GM19372 (cell line): ENCODE results near the gene PPP1R37.
"Not testable (repeated sequence)": the region's sequence is repeated elsewhere in the genome, so short reads cannot be mapped to it uniquely, and the experiment has no call there.

Experiments
- ATAC-seq: cut with Tn5 transposase; IDR thresholded peaks from one replicate; pipeline ENCODE4 v1.9.1; 2021; ENCODE audit warnings: mild to moderate bottlenecking, low read depth, moderate library complexity; ENCODE audit not compliant: unreplicated experiment

Gene PPP1R37

GRCh38 chr19:45113628-45114027 is 20.6 kb downstream of the PPP1R37 start:
- ATAC-seq: no peak

DNA sequence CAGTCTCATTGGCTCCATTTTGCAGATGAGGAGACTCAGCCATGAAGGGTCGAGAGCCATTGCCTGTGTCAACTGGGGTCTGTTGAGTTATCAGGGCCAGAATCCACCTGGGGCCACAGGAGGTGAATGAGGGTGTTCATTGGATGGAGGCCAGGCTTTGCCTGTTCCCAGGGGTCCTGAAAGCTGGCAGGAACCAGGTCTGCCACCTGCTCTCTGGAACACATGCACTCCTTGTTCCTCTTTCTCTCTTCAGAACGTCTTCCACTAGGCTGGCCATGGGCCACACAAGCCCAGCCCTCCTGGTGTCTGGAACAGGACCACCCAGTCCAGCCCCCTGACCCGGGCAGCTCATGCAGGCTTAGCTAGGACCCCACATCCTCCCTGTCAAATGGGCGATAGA is 21.1 kb downstream of the PPP1R37 start:
- no peak for ATAC-seq

DNA sequence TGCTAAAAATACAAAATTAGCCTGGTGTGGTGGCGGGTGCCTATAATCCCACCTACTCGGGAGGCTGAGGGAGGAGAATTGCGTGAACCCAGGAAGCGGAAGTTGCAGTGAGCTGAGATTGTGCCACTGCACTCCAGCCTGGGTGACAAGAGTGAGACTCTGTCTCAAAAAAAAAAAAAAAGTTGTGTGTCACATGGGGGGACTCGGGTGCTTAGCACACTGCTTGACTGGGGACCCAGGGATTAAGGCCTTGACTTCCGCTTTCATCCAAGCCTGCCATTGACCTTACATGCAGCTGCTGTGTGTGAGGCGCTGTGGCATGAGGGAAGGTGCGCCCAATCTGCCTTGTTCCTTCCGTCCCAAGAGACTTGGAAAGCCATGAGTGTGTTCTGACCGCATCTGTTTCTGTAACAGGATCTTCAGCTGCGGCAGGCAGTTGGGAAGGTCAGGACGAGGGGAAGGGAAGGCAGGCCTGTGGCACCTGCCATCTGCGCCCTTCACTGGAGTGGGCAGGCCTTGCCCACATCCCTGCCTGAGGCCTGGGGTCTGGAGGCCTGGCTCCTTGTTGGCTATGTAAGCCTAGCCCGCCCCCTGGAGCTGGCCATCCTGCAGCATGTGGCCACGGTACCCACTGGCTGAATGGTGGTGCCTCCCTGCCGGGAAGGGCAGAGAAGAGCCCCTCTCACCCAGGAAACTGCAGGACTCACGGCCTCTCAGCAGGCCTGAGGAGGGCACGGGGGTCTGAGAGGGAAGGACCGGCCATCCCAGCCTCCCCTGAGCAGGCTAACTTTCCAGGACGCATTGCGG is 23.0 kb downstream of the PPP1R37 start:
- no peak for ATAC-seq

- ATAC-seq: no peak
These were observed 24.2 kb downstream of the PPP1R37 start for GRCh38 chr19:45117167-45117594.

DNA sequence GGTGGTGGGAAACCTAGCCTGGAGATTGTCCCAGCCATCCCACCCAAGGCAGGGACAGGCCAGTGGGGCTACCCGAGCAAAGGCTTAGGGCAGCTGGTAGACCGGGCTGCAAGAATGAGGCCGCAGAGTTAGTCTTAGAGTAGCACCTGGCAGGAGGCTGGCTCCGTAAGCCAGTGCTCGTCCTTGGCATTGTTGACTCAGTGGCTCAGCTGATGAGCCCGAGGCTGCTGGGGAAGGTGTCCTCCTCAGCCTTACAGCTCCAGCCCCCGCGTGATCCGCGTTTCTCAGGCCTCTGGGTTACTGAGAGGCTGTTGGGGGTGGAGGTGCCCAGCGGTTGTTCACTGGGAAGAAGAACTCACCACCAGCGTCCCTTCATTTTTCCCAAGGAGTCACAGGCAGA is 24.7 kb downstream of the PPP1R37 start:
- ATAC-seq: no peak

GRCh38 chr19:45118106-45118505 is 25.1 kb downstream of the PPP1R37 start:
- ATAC-seq: no peak

DNA sequence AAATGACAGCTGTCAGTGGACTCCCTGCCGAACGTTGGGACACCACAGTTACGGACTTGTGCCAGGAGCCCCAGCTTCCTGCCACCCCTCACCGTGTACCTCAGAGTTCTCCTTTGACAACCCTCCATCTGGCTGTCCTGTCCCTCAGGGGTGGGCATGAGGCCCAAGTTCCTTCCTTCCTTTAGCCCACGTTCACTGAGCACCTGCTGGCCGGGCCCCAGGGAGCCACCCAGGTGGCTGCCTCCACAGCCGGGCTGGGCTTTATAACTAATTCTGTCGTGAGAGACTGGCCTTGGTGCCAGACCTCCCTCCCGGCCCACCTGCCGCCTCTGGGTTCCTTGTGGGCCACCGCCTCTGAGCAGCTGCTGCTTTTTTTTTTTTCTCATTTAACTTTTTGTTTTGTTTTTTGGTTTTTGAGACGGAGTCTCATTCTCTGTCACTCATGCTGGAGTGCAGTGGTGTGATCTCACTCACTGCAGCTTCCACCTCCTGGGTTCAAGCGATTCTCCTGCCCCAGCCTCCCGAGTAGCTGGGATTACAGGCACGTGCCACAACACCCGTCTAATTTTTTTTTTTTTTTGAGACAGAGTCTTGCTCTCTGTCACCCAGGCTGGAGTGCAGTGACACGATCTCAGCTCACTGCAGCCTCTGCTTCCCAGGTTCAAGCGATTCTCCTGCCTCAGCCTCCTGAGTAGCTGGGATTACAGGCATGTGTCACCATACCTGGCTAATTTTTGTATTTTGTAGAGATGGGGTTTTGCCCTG is 25.8 kb downstream of the PPP1R37 start:
- not testable (repeated sequence) for ATAC-seq

- no peak for ATAC-seq
These were observed 26.6 kb downstream of the PPP1R37 start for GRCh38 chr19:45119582-45119981.

DNA sequence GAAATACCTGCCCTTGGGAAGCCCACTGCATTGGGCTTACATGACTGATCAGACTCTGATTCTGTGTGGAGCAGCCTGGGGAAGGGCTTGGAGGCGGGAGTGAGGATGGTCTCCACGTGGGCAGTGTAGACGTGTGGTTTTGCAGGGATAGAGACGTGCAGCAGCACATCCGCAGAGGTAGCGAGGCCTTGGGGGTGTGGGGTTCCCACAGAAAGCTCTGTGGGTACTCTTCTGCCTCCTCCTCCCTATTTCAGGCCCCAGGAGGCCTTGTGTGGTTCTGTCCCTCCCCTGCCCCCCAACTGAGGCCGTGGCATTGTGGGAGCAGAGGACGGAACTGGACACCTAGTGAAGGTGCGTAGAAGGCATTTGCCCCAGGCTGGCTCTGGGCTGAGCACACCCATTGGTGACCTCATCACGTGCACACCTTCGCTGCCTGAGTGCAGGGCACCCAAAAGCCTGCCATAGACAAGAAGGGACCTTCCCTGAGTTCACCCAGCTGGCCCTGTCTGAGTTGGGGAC is 28.9 kb downstream of the PPP1R37 start:
- no peak for ATAC-seq

GRCh38 chr19:45122832-45123231 is 29.9 kb downstream of the PPP1R37 start:
- no peak for ATAC-seq

DNA sequence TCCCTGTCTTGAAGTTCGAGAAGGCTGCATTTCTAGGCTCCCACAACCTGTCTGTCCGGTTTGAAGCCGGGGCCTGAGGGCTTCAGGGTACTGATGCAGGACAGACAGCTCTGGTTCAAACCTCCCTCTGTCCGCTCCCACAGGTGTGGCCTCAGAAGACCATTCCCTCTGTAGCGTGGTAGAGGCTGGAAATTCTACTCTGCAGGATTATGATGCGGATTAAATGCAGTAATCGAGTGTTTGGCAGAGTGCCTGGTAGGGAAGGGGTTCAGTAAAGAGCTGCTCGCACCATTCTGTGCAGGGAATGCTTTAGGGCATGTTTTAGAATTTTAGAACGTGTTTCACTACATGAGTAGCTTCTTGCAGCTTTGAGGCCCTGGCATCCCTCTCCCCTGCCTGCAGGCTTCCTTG is 30.5 kb downstream of the PPP1R37 start:
- ATAC-seq: no peak

DNA sequence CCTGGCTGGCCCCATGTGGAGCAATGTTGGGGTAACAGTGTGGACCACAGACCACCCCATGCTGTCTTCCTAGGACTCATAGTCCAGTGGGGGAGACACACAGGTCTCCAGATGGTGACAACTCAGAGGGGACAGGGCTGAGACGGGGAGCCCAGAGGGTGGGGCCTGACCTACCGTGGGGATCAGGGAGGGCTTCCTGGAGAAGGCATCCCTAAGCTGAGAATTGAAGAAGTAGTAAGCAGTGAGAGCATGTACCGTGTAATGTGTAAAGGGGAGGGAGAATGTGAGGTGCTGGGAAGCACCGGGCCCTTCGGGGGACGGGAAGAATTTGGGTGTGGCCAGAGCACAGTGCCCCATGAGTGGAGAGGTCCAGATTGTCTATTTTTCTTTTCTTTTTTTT is 31.0 kb downstream of the PPP1R37 start:
- no peak for ATAC-seq

DNA sequence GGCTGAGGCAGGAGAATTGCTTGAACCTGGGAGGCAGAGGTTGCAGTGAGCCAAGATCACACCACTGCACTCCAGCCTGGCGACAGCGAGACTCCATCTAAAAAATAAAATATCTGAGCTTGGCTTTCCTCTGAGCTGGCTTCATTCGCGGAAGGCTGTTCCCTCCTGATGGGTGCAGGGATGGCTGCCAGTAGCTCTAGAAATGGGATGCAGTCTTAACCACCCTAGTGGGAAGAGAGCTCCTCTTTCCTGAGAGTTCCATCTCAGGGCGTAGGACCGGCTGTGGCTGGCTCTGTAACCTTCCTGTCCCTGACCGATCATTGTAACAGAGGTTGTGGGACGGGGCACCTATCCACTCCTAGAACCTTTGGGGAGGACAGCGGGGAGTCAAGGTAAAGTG is 32.4 kb downstream of the PPP1R37 start:
- ATAC-seq: no peak

GRCh38 chr19:45125975-45126493 is 33.1 kb downstream of the PPP1R37 start:
- ATAC-seq: no peak

DNA sequence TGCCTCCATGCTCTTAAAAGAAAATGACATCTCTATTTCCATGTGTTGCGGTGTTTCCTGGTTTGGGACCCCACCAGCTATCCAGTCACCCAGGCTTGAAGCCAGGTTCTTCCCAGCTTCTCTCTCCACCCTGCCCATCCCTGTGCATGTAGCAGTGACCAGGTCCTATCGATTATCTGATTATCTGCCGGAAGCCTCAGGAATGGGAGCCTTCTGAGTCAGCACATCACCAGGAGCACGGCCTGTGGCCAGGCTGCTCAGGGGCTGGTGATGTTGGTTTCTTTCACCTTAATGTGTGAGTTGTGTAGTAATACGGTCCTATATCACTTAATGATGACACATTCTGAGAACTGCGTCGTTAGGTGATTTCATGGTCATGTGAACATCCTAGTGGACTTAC is 33.7 kb downstream of the PPP1R37 start:
- no peak for ATAC-seq

GRCh38 chr19:45128146-45128545 is 35.2 kb downstream of the PPP1R37 start:
- no peak for ATAC-seq

DNA sequence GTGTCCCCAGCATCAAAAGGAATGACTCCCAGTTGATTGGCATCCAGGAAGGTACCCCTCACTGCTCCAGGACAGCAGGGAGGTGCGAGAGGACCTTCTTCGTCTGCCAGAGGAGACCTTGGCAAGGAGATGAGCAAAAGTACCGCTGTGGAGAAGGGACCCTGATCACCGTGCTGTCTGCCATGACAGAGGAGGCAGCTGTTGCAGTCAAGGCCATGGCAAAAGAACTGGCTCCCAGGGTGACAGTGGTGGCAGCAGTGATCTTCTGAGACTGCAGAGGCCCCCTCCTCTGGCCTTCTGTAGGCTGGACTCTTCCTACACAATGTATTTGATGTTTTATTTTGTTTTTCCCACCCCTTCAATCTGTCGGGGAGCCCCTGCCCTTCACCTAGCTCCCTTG is 35.8 kb downstream of the PPP1R37 start:
- no peak for ATAC-seq

DNA sequence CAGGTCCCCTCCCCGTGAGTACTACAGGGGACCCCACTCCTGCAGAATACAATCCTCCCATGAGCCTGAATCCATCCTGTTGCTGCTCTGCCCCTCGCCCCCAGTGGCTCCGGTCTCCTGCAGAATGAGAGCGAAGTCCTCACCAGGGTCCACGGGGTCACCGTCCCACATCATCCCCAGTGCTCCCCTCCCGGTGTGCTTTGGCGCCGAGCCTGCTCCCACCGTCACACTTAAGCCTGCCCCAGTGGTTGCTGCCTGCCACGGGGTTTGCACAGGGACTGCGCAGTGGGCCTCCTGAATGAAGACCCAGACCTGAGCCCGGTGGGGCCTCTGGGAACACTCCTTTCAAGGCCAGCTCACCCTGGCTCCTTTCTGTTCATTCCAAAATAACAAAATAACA is 37.3 kb downstream of the PPP1R37 start:
- no peak for ATAC-seq

- ATAC-seq: no peak
These were observed 38.1 kb downstream of the PPP1R37 start for GRCh38 chr19:45130888-45131615.

DNA sequence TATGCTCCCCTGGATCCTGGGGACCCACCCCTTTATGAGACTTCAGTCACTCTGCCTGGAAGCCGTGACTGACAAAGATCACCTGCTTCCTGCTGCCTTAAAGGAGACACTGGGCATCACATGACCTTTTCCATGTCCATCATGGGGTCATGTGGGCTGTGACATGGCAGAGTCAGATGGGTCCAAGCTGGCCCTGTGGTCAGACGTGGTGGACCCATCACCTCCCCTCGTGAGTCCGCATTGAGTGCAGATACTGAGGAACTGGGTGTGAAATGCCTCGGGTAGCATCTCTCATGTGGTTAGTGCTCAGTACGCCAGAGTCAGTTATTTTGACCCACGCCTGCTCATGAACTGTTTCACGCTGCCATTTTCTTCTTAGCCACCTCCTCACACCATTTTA is 40.7 kb downstream of the PPP1R37 start:
- ATAC-seq: no peak
